Measurements from ENCODE around the gene KIAA1549. TPM values are rescaled to one million over a fixed set of nuclear protein-coding genes. Genes with fewer than 3 reads are reported as not detected.

The KIAA1549 gene
- total RNA-seq, 4 donors from 2014 or later: 0.11 to 2.1 (median 0.28) TPM

- no peak for DNase-seq
- intact Hi-C loops (cut with DNase I): no loop called here
- Histone ChIP-seq H3K36me3 (no peaks in the 10 kb centered on the region), H3K4me1 (peaks cover 0 to 2% (median 0%) of the 10 kb centered on the region in 3 donors), H3K9me3 (no peaks in the 10 kb centered on the region), H3K27me3 (peaks cover 0 to 16% (median 0%) of the 10 kb centered on the region in 4 donors), H3K27ac (no peak overlapping the region), H3K4me3 (no peak overlapping the region)
- 77 to 79% methylated on average over 4 to 5 of the region's 5 CpGs for WGBS, 2 donors
- TF ChIP-seq, protein P1, sequence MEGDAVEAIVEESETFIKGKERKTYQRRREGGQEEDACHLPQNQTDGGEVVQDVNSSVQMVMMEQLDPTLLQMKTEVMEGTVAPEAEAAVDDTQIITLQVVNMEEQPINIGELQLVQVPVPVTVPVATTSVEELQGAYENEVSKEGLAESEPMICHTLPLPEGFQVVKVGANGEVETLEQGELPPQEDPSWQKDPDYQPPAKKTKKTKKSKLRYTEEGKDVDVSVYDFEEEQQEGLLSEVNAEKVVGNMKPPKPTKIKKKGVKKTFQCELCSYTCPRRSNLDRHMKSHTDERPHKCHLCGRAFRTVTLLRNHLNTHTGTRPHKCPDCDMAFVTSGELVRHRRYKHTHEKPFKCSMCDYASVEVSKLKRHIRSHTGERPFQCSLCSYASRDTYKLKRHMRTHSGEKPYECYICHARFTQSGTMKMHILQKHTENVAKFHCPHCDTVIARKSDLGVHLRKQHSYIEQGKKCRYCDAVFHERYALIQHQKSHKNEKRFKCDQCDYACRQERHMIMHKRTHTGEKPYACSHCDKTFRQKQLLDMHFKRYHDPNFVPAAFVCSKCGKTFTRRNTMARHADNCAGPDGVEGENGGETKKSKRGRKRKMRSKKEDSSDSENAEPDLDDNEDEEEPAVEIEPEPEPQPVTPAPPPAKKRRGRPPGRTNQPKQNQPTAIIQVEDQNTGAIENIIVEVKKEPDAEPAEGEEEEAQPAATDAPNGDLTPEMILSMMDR (IDR thresholded peaks at IDR 0.05): no peak
- TF ChIP-seq POLR2A (IDR thresholded peaks at IDR 0.05): no peak
Observed at GRCh38 chr7:138974675-138975292, 6.4 kb downstream of the KIAA1549 start.

DNA sequence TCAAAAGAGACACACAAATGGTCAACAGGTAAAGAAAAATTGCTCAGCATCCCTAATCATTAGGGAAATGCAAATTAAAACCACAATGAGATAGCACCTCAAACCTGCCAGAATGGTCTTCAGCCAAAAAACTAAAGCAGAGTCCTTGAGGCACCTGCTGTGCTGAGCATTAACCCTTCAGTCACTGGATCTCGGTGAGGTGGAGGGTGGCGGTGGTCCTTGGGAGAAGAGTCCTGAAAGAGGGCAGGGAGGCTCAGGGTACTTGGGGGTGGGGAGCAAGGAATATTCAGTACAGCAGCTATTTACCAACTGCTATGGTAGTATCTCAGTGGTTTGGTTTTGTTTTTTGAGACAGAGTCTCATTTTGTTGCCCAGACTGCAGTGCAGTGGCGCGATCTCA is 7.1 kb downstream of the KIAA1549 start:
- Histone ChIP-seq H3K9me3 (no peaks in the 10 kb centered on the region), H3K4me3 (no peak overlapping the region), H3K36me3 (no peaks in the 10 kb centered on the region), H3K4me1 (no peaks in the 10 kb centered on the region), H3K27me3 (peaks cover 0 to 9% (median 0%) of the 10 kb centered on the region in 4 donors), H3K27ac (no peak overlapping the region)
- intact Hi-C loops (cut with DNase I): no loop called here
- no peak for DNase-seq
- 93 to 97% methylated on average over 4 of the region's 4 CpGs for WGBS, 2 donors
- no peak for TF ChIP-seq POLR2A (IDR thresholded peaks at IDR 0.05)
- TF ChIP-seq, protein P1 (IDR thresholded peaks at IDR 0.05): no peak

GRCh38 chr7:138970952-138971351 is 10.2 kb downstream of the KIAA1549 start:
- intact Hi-C loops (cut with DNase I): no loop called here
- H3K27ac ChIP-seq: no peak overlapping the region
- H3K27me3 ChIP-seq: no peaks in the 10 kb centered on the region
- TF ChIP-seq POLR2A (IDR thresholded peaks at IDR 0.05): no peak
- TF ChIP-seq, protein P1 (IDR thresholded peaks at IDR 0.05): no peak
- no peaks in the 10 kb centered on the region for H3K4me1 ChIP-seq
- no peak overlapping the region for H3K4me3 ChIP-seq
- WGBS, 2 donors: 83 to 91% methylated on average over 5 to 6 of the region's 6 CpGs
- H3K9me3 ChIP-seq: no peaks in the 10 kb centered on the region
- no peaks in the 10 kb centered on the region for H3K36me3 ChIP-seq
- no peak for DNase-seq

GRCh38 chr7:138970446-138970845 is 10.7 kb downstream of the KIAA1549 start:
- Histone ChIP-seq H3K9me3 (no peaks in the 10 kb centered on the region), H3K27me3 (no peaks in the 10 kb centered on the region), H3K4me3 (no peak overlapping the region), H3K27ac (no peak overlapping the region), H3K36me3 (no peaks in the 10 kb centered on the region), H3K4me1 (no peaks in the 10 kb centered on the region)
- TF ChIP-seq POLR2A (IDR thresholded peaks at IDR 0.05): no peak
- TF ChIP-seq, protein P1 (IDR thresholded peaks at IDR 0.05): no peak
- no peak for DNase-seq
- WGBS, 2 donors: 72 to 80% methylated on average over 4 of the region's 7 CpGs
- intact Hi-C loops (cut with DNase I): no loop called here

DNA sequence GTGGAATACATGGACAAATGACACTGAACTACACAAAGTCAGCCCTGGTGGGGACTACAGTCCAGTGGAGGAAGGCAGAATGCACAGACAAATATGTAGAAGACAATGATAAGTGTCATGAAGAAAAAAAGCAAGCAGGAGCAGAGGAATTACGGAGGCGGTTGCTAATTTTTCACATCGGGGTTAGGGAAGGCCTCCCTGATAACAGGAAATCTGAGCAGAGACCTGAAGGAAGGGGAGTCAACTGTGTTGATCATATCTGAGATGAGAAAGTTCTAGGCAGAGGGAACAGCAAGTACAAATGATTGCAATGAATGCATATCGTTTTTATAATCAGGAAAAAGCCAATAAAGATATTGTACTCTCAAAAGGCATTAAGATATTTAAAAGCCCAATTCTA is 14.0 kb downstream of the KIAA1549 start:
- DNase-seq: no peak
- intact Hi-C loops (cut with DNase I): no loop called here
- no peaks in the 10 kb centered on the region for H3K27me3 ChIP-seq
- TF ChIP-seq POLR2A (IDR thresholded peaks at IDR 0.05): no peak
- TF ChIP-seq, protein P1 (IDR thresholded peaks at IDR 0.05): no peak
- H3K4me1 ChIP-seq: no peaks in the 10 kb centered on the region
- no peaks in the 10 kb centered on the region for H3K36me3 ChIP-seq
- no peaks in the 10 kb centered on the region for H3K9me3 ChIP-seq
- H3K27ac ChIP-seq: peak overlapping the region in 1 of 4 donors; percentile 9
- WGBS, 2 donors: 73 to 78% methylated on average over 4 of the region's 4 CpGs
- no peak overlapping the region for H3K4me3 ChIP-seq
